ENCODE results near the gene WDR83.
A peak's percentile ranks its signal among the peaks of the same experiment; 100 is the strongest.

Gene WDR83

DNA sequence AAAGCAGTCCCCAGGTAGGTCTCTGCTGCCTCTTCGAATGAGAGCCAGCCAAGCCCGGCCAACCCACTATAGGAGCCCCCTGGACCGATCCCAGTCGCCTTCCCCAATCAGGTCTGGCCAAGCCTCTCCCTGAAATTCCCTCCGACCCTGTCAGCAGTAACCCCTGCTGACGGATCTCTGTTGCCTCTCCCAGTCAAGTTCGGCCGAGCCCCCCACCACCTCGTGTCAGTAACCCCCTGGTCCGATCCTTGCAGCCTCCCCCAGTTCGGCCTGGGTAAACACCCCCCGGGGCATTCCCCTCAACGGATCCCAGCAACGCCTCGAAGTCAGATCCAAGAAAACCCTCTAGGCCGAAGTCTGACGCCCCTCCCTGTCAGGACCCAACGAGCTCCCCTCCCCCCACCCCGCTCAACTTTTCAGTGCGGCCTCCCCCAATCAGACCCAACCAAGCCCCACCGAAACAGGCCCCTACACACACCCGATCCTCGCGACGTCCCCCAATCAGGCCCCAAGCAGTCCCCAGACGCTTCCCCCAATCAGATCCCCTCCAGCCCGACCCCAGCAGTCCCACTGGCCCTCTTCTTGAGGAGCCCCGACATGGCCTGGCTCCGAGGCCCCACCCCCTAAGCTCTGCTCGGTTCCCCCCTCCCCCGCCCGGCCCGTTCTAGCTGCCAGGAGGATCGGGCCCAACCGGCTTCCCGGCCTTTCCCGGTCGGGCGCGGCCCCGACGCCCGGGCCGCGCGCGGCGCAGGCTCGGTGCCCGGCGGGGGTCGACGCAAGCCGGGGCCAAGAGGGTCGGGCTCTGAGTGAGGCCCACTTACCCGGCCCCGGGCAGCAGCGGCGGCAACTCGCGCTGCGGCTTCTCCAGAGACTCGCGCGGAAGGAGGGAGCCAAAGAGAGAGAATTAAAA lies 55.3 kb downstream of the WDR83 start (continued):
- TF ChIP-seq WT1 (tag by site-specific recombination; IDR thresholded peaks at IDR 0.05): no peak
- TF ChIP-seq KLF9 (tag by site-specific recombination; IDR thresholded peaks at IDR 0.05; ENCODE audit: low read depth): 0 out of 2 replicates have a peak, but pooled peaks have one; percentile 33
- TF ChIP-seq ZNF121 (tag by site-specific recombination; IDR thresholded peaks at IDR 0.05): no peak
- no peak for TF ChIP-seq ZNF600 (tag by site-specific recombination; IDR thresholded peaks at IDR 0.05)
- TF ChIP-seq, protein P1, sequence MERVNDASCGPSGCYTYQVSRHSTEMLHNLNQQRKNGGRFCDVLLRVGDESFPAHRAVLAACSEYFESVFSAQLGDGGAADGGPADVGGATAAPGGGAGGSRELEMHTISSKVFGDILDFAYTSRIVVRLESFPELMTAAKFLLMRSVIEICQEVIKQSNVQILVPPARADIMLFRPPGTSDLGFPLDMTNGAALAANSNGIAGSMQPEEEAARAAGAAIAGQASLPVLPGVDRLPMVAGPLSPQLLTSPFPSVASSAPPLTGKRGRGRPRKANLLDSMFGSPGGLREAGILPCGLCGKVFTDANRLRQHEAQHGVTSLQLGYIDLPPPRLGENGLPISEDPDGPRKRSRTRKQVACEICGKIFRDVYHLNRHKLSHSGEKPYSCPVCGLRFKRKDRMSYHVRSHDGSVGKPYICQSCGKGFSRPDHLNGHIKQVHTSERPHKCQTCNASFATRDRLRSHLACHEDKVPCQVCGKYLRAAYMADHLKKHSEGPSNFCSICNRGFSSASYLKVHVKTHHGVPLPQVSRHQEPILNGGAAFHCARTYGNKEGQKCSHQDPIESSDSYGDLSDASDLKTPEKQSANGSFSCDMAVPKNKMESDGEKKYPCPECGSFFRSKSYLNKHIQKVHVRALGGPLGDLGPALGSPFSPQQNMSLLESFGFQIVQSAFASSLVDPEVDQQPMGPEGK (tag by site-specific recombination; IDR thresholded peaks at IDR 0.05): peak; percentile 66; the same call in 1 of the 2 replicates
- no peak for TF ChIP-seq ZNF266 (tag by site-specific recombination; IDR thresholded peaks at IDR 0.05; ENCODE audit: low read depth)
- no peak for TF ChIP-seq ZNF664 (tag by site-specific recombination; IDR thresholded peaks at IDR 0.05)
- TF ChIP-seq HOXD13 (CRISPR knock-in tag; IDR thresholded peaks at IDR 0.05; ENCODE audit: borderline replicate concordance): no peak
- TF ChIP-seq ZNF791 (tag by site-specific recombination; IDR thresholded peaks at IDR 0.05): no peak
- TF ChIP-seq, protein P2, sequence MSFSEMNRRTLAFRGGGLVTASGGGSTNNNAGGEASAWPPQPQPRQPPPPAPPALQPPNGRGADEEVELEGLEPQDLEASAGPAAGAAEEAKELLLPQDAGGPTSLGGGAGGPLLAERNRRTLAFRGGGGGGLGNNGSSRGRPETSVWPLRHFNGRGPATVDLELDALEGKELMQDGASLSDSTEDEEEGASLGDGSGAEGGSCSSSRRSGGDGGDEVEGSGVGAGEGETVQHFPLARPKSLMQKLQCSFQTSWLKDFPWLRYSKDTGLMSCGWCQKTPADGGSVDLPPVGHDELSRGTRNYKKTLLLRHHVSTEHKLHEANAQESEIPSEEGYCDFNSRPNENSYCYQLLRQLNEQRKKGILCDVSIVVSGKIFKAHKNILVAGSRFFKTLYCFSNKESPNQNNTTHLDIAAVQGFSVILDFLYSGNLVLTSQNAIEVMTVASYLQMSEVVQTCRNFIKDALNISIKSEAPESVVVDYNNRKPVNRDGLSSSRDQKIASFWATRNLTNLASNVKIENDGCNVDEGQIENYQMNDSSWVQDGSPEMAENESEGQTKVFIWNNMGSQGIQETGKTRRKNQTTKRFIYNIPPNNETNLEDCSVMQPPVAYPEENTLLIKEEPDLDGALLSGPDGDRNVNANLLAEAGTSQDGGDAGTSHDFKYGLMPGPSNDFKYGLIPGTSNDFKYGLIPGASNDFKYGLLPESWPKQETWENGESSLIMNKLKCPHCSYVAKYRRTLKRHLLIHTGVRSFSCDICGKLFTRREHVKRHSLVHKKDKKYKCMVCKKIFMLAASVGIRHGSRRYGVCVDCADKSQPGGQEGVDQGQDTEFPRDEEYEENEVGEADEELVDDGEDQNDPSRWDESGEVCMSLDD (tag by site-specific recombination; IDR thresholded peaks at IDR 0.05): peak; percentile 46; the same call in 1 of the 2 replicates
- TF ChIP-seq ZNF138 (tag by site-specific recombination; IDR thresholded peaks at IDR 0.05; ENCODE audit: borderline replicate concordance): no peak
- no peak for TF ChIP-seq ZNF610 (tag by site-specific recombination; IDR thresholded peaks at IDR 0.05; ENCODE audit: borderline replicate concordance)
- no peak for TF ChIP-seq EGR2 (tag by site-specific recombination; IDR thresholded peaks at IDR 0.05; ENCODE audit: low read depth)
- TF ChIP-seq, protein P3, sequence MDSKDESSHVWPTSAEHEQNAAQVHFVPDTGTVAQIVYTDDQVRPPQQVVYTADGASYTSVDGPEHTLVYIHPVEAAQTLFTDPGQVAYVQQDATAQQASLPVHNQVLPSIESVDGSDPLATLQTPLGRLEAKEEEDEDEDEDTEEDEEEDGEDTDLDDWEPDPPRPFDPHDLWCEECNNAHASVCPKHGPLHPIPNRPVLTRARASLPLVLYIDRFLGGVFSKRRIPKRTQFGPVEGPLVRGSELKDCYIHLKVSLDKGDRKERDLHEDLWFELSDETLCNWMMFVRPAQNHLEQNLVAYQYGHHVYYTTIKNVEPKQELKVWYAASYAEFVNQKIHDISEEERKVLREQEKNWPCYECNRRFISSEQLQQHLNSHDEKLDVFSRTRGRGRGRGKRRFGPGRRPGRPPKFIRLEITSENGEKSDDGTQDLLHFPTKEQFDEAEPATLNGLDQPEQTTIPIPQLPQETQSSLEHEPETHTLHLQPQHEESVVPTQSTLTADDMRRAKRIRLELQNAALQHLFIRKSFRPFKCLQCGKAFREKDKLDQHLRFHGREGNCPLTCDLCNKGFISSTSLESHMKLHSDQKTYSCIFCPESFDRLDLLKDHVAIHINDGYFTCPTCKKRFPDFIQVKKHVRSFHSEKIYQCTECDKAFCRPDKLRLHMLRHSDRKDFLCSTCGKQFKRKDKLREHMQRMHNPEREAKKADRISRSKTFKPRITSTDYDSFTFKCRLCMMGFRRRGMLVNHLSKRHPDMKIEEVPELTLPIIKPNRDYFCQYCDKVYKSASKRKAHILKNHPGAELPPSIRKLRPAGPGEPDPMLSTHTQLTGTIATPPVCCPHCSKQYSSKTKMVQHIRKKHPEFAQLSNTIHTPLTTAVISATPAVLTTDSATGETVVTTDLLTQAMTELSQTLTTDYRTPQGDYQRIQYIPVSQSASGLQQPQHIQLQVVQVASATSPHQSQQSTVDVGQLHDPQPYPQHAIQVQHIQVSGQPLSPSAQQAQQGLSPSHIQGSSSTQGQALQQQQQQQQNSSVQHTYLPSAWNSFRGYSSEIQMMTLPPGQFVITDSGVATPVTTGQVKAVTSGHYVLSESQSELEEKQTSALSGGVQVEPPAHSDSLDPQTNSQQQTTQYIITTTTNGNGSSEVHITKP (tag by site-specific recombination; IDR thresholded peaks at IDR 0.05): no peak; the same call in 1 of the 2 replicates
- no peak for TF ChIP-seq ZNF10 (tag by site-specific recombination; IDR thresholded peaks at IDR 0.05)
- TF ChIP-seq ZNF416 (tag by site-specific recombination; IDR thresholded peaks at IDR 0.05): no peak
- TF ChIP-seq, protein P4, sequence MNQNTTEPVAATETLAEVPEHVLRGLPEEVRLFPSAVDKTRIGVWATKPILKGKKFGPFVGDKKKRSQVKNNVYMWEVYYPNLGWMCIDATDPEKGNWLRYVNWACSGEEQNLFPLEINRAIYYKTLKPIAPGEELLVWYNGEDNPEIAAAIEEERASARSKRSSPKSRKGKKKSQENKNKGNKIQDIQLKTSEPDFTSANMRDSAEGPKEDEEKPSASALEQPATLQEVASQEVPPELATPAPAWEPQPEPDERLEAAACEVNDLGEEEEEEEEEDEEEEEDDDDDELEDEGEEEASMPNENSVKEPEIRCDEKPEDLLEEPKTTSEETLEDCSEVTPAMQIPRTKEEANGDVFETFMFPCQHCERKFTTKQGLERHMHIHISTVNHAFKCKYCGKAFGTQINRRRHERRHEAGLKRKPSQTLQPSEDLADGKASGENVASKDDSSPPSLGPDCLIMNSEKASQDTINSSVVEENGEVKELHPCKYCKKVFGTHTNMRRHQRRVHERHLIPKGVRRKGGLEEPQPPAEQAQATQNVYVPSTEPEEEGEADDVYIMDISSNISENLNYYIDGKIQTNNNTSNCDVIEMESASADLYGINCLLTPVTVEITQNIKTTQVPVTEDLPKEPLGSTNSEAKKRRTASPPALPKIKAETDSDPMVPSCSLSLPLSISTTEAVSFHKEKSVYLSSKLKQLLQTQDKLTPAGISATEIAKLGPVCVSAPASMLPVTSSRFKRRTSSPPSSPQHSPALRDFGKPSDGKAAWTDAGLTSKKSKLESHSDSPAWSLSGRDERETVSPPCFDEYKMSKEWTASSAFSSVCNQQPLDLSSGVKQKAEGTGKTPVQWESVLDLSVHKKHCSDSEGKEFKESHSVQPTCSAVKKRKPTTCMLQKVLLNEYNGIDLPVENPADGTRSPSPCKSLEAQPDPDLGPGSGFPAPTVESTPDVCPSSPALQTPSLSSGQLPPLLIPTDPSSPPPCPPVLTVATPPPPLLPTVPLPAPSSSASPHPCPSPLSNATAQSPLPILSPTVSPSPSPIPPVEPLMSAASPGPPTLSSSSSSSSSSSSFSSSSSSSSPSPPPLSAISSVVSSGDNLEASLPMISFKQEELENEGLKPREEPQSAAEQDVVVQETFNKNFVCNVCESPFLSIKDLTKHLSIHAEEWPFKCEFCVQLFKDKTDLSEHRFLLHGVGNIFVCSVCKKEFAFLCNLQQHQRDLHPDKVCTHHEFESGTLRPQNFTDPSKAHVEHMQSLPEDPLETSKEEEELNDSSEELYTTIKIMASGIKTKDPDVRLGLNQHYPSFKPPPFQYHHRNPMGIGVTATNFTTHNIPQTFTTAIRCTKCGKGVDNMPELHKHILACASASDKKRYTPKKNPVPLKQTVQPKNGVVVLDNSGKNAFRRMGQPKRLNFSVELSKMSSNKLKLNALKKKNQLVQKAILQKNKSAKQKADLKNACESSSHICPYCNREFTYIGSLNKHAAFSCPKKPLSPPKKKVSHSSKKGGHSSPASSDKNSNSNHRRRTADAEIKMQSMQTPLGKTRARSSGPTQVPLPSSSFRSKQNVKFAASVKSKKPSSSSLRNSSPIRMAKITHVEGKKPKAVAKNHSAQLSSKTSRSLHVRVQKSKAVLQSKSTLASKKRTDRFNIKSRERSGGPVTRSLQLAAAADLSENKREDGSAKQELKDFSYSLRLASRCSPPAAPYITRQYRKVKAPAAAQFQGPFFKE (tag by site-specific recombination; IDR thresholded peaks at IDR 0.05; ENCODE audit: borderline replicate concordance): no peak
- peak; percentile 57; the same call in 1 of the 2 replicates for TF ChIP-seq KLF7 (tag by site-specific recombination; IDR thresholded peaks at IDR 0.05; ENCODE audit: borderline replicate concordance)
- no peak for TF ChIP-seq ZNF16 (tag by site-specific recombination; IDR thresholded peaks at IDR 0.05; ENCODE audit: low read depth)
- no peak for TF ChIP-seq ZNF311 (tag by site-specific recombination; IDR thresholded peaks at IDR 0.05; ENCODE audit: borderline replicate concordance)
- no peak for TF ChIP-seq ZNF350 (tag by site-specific recombination; IDR thresholded peaks at IDR 0.05)
- no peak for TF ChIP-seq ZNF239 (tag by site-specific recombination; IDR thresholded peaks at IDR 0.05)
- TF ChIP-seq IKZF3 (tag by site-specific recombination; IDR thresholded peaks at IDR 0.05): 0 out of 2 replicates have a peak, but pooled peaks have one; percentile 3
- TF ChIP-seq ZNF514 (tag by site-specific recombination; IDR thresholded peaks at IDR 0.05): no peak
- TF ChIP-seq HOXC10 (CRISPR knock-in tag; IDR thresholded peaks at IDR 0.05): no peak

Data from HEK293 (cell line).